Ovary (tissue), 3 donors: ENCODE data around the gene STAP1.

ENCODE experiments used
- EP300 ChIP-seq: sonication (generic); formaldehyde crosslinking; IDR thresholded peaks from one replicate; pipeline ENCODE4 v1.6.1; 2017; ENCODE audit warnings: antibody characterized with exemption
- TF ChIP-seq, protein P1 (sequence below), 3 donors: fragments of 450-650 bp in 2 of 3; fragments of 200-600 bp in 1 of 3; IDR thresholded peaks; one replicate each; pipeline versions ENCODE4 v1.5.1 to v1.8.0; 2016 to 2022; ENCODE audit warnings: antibody characterized with exemption in 3 of 3, mild to moderate bottlenecking in 1 of 3
- donor health status: DM: no; HTN: no; CAD: no.

DNA sequence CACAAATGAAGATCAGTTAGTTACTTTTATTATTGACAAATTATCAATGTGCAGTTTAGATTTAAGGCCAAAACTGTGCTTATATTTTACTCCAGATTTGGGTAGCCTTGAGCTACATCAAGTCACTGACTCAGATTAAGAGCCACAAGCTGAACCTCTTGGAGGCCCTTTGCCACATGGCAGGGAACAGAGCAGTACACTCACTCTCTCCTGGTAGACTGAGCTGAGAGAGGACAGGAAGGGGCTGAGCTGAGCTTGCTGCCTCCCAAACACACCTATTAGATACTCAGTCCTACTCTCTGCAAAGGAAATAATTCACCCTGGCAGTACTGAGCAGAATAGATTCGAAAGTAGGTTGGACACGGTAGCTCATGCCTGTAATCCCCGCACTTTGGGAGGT is 7.8 kb downstream of the STAP1 start:
- TF ChIP-seq, protein P1, sequence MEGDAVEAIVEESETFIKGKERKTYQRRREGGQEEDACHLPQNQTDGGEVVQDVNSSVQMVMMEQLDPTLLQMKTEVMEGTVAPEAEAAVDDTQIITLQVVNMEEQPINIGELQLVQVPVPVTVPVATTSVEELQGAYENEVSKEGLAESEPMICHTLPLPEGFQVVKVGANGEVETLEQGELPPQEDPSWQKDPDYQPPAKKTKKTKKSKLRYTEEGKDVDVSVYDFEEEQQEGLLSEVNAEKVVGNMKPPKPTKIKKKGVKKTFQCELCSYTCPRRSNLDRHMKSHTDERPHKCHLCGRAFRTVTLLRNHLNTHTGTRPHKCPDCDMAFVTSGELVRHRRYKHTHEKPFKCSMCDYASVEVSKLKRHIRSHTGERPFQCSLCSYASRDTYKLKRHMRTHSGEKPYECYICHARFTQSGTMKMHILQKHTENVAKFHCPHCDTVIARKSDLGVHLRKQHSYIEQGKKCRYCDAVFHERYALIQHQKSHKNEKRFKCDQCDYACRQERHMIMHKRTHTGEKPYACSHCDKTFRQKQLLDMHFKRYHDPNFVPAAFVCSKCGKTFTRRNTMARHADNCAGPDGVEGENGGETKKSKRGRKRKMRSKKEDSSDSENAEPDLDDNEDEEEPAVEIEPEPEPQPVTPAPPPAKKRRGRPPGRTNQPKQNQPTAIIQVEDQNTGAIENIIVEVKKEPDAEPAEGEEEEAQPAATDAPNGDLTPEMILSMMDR (IDR thresholded peaks at IDR 0.05): no peak
- no peak for TF ChIP-seq EP300
